Kidney tubule cell (primary cell): Measurements from ENCODE around the gene DNAL1.

ENCODE experiments used
- DNase-seq: peaks from one replicate; pipeline ENCODE4 v3.0.0-alpha.2; 2018; ENCODE audit warnings: low spot score

The DNAL1 gene

DNA sequence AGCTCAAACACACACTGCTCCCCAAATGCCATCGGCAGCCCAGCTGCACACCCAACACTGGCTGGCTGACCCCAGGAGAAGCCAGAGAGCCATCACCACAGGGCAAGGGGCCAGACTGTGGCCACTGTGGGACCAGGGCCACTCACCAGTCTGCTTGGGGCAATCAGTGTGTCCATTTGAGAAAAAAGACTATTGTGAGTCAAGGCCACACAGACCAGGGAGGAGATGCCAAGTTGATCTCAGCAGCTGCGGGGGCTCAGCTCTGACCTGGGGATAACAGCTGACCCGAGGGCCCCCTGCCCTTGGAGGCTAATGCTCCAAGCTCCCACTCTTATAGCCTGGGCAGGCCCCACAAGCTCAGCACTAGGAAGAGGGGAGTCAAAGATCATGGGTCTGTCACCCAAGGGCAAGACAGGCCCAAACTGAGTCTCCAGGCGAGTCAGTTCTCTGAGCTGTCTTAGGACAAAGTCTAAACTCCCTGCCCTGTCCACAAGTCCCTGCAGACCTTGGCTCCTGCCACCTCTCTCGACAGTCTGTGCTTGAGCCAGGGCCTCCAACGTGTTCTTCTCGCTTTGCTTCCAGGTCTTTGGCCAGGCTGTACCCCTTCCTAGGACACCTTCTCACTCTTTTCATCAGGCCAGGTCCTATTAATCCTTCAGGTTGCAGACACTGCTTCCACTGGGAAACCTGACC is 99.5 kb downstream of the DNAL1 start:
- no peak for DNase-seq

DNA sequence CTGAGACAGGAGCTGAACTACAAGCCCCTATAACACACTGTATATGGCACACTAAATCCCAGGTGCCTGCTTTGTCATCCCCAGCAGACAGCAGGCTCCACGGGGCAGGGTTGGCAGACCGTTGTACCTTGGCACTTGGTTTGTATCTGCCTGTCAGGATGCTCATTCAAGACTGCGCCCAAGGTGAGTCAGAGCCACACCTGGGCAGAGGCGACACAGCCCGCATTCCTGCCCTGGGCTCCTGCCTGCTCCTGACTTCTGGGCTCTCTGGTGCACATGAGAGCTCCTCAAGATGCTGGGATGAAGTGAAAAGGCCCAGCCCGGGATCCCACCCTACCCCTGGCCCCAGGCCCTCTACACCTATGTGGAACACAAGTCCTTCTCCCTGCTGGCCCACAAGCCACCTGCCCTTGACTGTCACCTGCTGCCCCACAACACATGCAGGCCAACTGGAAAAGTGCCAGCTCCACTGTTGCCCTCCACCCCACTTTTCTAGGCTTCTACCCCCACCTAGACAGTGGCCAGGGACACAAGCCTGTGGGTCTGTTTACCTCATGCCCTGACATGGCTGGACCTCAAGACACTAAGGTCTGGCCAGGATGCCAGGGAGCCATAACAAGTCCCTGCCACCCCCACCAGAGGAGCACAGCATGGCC is 100.2 kb downstream of the DNAL1 start:
- DNase-seq: peak; percentile 81

DNA sequence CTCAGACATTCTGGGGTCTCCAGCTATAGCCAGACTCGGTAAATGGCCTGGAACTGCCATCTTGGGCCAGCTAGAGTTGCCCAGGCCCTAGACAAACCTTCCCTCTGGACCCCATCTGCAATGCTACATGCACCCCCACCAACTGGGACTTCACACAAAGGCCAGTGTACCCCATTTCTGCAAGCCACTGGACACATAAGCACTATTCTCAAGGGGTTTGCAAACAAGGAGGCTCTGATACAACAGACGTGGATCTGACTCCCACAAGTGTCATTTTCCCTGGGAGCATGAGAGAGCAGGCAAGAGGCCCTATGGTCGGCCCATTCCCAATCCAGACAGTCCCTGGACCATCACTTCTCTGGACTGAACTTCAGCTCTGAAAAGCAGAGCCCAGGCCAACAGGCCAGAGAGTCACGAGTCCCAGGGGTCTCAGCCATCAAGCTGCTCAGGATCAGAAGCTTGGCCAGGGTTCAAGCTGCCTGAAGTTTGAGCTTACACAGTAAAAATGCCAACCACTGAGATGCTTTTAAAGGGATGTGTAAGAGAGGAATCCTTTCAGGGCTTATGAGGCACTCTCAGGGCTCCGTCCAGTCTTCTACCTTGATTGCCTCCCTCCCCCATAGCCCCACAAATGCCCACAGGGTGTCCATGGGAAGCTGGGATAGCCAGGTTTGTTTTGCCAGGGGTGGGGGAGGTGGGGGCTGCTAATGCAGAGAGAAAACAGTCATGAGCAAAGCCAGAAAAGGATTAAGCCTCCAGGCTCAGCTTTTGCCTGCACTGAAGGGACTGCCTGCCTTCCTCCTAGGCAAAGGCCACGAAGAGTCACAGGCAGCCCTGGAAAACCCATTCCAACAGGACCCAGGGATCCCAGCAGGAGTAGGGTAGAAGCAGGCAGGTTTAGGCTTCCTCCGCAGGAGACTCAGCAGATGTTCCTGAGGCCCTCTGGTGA is 101.1 kb downstream of the DNAL1 start:
- no peak for DNase-seq

- no peak for DNase-seq
Measured at GRCh38 chr14:73746520-73747378, 102.0 kb downstream of the DNAL1 start.

DNA sequence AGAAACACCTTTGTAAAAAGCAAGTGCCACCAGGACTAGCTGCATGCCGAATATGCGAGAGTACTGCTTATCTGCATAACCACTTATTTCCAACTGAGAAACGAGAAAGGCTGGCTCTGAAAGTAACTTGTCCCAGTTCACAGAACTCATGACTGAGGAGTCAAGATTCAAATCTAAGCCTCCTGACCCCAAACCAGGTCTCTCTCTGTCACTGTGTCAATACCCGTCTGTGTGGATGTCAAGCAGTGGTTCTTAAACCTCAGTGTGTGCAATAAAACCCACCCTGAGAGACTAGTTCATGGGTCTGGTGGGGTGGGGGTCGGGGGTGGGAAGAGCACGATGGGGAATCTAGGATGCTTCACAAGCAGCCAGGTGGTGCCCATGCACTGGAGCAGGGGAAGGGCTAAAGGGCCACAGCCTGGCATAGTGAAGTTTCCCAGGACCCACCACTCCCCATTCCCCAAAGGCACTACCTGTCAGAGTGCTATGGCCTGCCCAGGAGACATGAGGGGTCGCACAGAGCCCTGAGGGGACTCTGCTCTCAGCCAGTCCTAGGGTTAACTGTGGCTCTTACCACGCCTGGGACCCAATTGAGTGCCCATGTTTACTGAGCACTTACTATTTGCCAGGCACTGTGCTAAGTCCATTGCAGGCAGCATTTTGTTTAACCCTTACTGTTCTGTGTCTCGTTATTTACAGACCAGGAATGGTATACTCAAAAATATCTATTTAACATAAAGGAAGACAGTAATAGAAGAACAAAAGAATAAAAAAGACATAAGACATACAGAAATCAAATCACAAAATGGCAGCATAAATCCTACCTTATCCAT is 102.8 kb downstream of the DNAL1 start:
- no peak for DNase-seq

- no peak for DNase-seq
Measured at GRCh38 chr14:73748858-73749357, 104.1 kb downstream of the DNAL1 start.

GRCh38 chr14:73749706-73750530 is 105.1 kb downstream of the DNAL1 start:
- no peak for DNase-seq

- no peak for DNase-seq
Measured at GRCh38 chr14:73750531-73750901, 105.7 kb downstream of the DNAL1 start.

DNA sequence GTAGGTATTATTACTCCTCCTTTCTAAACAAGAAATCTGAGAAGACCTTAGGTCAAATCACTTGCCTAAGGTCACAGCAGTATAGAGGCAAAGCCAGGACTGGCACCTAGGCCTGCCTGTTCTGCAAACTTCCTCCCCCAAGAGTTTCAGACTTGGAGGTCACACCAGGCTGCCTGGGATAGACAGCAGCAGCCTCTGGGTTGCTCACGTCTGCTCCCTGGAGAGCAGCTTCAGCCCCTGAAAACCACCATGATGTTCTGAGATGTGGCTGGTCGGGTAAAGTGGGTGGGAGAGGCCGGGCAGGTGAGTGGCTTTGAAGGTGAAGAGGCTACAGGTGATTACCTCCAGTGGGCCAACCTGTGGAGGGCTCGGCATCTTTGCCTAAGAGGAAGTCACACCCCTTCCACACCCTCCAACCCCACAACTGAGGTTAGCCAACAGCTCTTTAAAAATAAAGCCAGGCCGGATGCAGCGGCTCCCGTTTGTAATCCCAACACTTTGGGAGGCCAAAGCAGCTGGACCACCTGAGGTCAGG is 106.4 kb downstream of the DNAL1 start:
- no peak for DNase-seq

DNA sequence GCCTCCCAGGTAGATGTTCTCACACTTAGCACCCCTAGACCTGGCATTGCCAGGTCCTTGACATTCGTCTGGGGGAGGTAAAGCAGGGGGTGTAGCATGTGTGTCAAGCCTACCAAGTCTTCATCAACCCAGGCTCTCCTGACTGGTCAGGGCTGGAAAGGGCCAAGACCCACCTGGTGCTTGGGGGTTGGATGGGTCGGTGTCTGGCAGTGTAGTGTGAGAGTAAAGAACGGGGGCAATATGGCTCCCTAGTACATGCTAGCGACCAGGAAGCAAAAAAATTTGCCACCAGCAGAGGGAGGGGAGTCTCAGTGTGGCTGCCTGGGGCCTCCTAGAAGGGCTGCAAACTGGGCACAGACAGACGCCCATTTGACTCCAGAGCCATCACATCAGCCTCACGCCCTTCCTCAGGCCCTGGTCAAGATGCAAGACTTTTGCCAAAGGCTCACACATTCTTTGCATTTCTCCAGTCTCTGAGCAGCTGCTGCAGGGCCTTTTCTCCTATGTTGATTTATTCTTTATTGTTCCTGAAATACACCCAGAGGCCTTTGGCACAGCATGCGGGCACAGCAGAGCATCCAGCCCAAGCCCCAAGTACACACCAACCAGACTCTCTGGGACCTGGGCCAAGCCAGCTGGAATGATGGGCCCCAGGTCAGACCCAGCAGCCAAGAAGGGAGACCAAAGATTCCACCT is 107.7 kb downstream of the DNAL1 start:
- DNase-seq: peak; percentile 47
